C4-2B (cell line): ENCODE data around the gene BTD.

Experiments
- H3K27ac ChIP-seq: fragments of 450-650 bp; 2 replicates; pipeline ENCODE4 v1.5.1; 2017
- CTCF ChIP-seq: fragments of 450-650 bp; conservative IDR thresholded peaks from 2 replicates; pipeline ENCODE4 v1.5.1; 2017; ENCODE audit warnings: mild to moderate bottlenecking
- ZFX ChIP-seq: fragments of 450-650 bp; IDR thresholded peaks from 2 replicates; pipeline ENCODE4 v1.6.1; 2017

The BTD gene

GRCh38 chr3:15633766-15634598, 32.4 kb downstream of the BTD start:
- peak overlapping the region; percentile 56; the same call in 1 of the 2 replicates for H3K27ac ChIP-seq
- TF ChIP-seq ZFX (no peak), CTCF (no peak)

GRCh38 chr3:15634671-15635070, 33.1 kb downstream of the BTD start:
- H3K27ac ChIP-seq, result no peak overlapping the region
- TF ChIP-seq ZFX (no peak), CTCF (no peak)

GRCh38 chr3:15635121-15635661, 33.6 kb downstream of the BTD start:
- H3K27ac ChIP-seq, result peak overlapping the region; percentile 36; the same call in 1 of the 2 replicates
- TF ChIP-seq CTCF (no peak), ZFX (no peak)

- no peak overlapping the region; the same call in 1 of the 2 replicates for H3K27ac ChIP-seq
- no peak for TF ChIP-seq CTCF
- no peak for TF ChIP-seq ZFX
These were observed 34.6 kb downstream of the BTD start for GRCh38 chr3:15636028-15636709.

GRCh38 chr3:15637131-15637951, 35.8 kb downstream of the BTD start:
- H3K27ac ChIP-seq, result no peak overlapping the region

More at GRCh38 chr3:15637131-15637951, 35.8 kb downstream of the BTD start:
- TF ChIP-seq ZFX, result no peak
- TF ChIP-seq CTCF, result no peak
